Stomach (tissue), 4 donors: ENCODE results near the gene ARID3A.

Experiments used
- POLR2A ChIP-seq, 4 donors: fragments of 450-650 bp; IDR thresholded peaks; one replicate each; pipeline ENCODE4 v1.6.1; 2016; ENCODE audit warnings: antibody characterized with exemption in 4 of 4, control low read depth in 2 of 4, mild to moderate bottlenecking in 1 of 4, moderate library complexity in 1 of 4
- POLR2AphosphoS5 ChIP-seq, 3 donors: sonication (generic); formaldehyde crosslinking; IDR thresholded peaks; one replicate each; pipeline ENCODE4 v1.6.1; 2016; ENCODE audit warnings: antibody characterized with exemption in 3 of 3
- TF ChIP-seq, protein P1 (sequence below), 7 experiments: fragments of 450-650 bp in 4 of 7; fragments of 200-600 bp in 3 of 7; sonication (generic) in 3 of 7; IDR thresholded peaks; one replicate each; pipeline ENCODE4 v1.5.1; 2016 to 2019; ENCODE audit warnings: antibody characterized with exemption in 7 of 7, control low read depth in 2 of 7, mild to moderate bottlenecking in 1 of 7

DNA sequence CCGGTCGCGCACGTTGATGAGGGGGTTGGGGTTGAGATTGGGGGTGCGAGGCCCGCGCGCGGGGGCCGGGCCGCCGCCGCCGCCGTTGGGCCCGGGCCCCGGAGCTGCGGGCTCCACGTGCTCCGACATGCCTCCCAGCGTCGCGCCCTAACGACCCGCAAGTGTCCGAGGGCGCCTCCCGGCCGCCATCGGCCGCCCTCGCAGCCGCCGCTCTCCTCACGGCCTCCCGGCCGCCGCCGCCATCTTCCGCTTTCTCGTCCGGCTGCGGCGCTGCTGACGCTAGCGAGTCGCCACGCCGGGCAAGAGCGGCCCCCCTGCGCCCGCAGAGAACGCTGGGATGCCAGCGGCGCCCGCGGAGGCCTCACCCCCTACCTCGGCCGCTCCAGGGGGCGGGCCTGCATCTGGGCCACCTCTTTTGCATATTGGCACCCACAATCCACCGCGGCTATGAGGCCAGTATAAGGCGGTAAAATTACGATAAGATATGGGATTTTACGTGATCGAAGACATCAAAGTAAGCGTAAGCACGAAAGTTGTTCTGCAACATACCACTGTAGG, 95.1 kb downstream of the ARID3A start, which contains the start of gene TMEM259:
- TF ChIP-seq POLR2A (IDR thresholded peaks at IDR 0.05) (peak in 1 of 4 donors; percentile 57), POLR2AphosphoS5 (IDR thresholded peaks at IDR 0.05) (peak; percentile 75 to 96 (median 87))
- TF ChIP-seq, protein P1, sequence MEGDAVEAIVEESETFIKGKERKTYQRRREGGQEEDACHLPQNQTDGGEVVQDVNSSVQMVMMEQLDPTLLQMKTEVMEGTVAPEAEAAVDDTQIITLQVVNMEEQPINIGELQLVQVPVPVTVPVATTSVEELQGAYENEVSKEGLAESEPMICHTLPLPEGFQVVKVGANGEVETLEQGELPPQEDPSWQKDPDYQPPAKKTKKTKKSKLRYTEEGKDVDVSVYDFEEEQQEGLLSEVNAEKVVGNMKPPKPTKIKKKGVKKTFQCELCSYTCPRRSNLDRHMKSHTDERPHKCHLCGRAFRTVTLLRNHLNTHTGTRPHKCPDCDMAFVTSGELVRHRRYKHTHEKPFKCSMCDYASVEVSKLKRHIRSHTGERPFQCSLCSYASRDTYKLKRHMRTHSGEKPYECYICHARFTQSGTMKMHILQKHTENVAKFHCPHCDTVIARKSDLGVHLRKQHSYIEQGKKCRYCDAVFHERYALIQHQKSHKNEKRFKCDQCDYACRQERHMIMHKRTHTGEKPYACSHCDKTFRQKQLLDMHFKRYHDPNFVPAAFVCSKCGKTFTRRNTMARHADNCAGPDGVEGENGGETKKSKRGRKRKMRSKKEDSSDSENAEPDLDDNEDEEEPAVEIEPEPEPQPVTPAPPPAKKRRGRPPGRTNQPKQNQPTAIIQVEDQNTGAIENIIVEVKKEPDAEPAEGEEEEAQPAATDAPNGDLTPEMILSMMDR (IDR thresholded peaks at IDR 0.05), result no peak
